GM21360 (cell line): ENCODE measurements around the gene TNFAIP2.
"Not testable (repeated sequence)": the region's sequence is repeated elsewhere in the genome, so short reads cannot be mapped to it uniquely, and the experiment has no call there.

Experiments
- ATAC-seq: cut with Tn5 transposase; IDR thresholded peaks from one replicate; pipeline ENCODE4 v1.9.1; 2021; ENCODE audit warnings: mild to moderate bottlenecking, moderate library complexity; ENCODE audit not compliant: unreplicated experiment

The TNFAIP2 gene

DNA sequence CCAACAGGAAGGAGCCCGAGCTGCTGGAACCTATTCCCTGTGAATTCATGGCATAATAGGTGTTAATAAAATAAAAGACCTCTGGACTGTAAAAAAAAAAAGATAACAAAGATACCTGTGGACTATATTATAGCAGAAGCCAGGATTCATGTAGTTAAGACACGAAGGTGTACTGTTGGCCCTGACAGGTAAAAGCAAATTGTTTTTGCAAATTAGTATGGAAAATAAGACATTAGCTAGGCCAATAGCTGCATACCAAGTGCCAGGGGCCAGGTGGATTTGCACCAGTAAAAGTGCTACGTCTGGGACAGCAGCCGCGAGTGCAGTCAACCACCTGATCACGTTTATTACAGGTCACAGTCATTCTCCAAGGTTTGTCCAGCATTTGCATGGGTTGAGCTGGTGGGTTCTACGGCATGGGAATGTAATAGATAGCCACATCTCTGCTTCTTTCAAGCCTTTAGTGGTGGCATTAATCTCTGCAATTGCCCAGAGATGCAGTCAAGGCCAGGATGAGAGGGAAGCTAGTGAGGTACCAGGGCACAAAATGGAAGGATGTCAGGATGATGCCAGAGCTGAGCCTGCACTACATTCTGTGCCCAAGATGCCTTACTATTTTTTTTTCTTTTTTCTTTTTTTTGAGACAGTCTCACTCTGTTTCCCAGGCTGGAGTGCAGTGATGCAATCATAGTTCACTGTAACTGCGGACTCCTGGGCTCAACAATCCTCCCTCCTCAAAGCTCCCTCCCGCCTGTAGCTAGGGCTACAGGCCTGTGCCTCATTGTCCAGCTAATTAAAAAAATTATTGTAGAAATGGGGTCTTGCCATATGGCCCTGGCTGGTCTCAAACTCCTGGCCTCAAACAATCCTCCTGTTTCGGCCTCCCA is 26.3 kb downstream of the TNFAIP2 start:
- no peak for ATAC-seq

DNA sequence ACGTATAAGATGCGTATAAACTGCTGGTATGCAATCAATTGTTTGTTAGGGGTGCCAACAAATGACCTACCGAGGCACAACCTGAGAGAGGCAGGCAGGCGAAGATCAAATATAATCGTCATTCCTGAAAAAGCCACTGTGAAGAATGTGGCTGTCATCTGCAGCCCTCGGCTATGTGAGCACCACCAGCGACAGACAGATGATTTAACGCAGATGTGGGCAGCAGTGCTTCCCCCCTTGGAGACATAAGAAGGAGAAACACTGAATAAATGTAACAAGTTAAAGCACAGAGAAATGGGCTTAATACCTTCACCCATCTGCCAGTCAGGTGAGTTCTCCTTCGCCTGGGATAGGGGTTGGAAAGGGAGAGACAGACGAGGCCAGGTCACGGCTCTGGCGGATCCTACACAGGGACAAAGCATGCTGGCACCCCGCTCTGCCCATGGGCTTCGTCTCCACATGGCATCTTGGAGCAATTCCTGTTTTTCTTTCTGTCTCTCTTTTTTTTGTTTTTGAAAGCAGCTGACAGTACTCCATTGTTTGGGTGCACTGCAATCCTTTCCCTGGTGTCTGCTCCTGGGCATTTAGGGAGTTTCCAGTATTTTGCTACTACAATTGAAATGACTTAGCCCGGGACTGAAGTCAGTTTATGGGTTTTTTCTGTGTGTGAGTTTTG is 28.1 kb downstream of the TNFAIP2 start:
- no peak for ATAC-seq

DNA sequence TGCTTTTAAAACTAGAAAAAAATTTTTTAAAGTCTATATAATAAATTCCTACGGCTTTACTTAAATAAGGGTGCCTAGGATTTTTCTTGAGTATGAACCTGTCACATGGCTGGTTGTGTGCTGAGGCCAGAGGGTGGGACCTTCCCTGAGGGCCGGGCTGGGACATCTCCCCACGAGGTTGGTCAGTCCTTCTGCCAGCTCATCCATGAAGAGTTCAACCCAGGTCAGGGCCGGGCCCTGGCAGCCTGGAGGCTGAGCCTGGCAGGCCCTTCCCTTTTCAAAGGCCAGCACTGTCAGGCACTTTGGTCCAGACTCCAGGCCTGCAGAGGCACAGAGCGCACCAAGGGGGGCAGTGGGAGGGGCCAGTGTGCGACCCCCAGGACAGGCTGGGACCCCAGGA is 31.7 kb downstream of the TNFAIP2 start:
- no peak for ATAC-seq

DNA sequence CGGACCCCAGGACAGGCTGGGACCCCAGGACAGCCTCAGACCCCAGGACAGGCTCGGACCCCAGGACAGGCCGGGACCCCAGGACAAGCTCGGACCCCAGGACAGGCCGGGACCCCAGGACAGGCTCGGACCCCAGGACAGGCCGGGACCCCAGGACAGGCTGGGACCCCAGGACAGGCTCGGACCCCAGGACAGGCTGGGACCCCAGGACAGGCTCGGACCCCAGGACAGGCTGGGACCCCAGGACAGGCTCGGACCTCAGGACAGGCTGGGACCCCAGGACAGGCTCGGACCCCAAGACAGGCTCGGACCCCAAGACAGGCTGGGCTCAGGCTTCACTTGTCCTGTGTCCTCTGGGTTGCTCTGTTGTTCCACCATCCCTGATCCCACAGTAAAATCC is 32.2 kb downstream of the TNFAIP2 start:
- ATAC-seq = not testable (repeated sequence)

DNA sequence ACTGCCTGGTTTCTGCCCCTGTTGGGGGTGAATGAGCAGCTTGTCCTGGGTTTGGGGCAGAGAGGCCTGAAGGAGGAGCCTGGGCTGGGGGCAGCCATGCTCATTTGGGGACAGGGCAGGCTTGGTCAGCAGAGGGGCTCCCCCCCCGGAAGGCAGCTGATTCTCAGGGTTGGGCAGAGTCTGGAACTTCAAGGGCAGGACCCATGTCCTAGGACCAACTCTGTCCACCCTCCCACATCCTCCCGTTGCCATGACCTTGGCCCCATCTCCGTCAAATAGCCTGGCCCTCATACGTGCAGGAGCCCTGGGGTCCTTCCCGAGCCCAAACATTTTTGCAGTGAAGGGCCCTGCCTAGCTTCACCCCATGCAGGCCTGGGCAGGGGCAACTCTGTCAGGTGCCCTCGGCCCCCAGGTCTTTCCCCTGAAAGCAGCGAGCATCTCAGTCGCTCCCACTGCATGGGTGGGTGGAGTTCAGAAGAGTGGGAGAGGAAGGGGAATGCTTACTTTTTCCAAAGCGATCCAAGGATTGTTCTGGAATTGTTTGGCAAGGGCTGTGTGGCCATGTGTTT is 32.6 kb downstream of the TNFAIP2 start:
- ATAC-seq = no peak

DNA sequence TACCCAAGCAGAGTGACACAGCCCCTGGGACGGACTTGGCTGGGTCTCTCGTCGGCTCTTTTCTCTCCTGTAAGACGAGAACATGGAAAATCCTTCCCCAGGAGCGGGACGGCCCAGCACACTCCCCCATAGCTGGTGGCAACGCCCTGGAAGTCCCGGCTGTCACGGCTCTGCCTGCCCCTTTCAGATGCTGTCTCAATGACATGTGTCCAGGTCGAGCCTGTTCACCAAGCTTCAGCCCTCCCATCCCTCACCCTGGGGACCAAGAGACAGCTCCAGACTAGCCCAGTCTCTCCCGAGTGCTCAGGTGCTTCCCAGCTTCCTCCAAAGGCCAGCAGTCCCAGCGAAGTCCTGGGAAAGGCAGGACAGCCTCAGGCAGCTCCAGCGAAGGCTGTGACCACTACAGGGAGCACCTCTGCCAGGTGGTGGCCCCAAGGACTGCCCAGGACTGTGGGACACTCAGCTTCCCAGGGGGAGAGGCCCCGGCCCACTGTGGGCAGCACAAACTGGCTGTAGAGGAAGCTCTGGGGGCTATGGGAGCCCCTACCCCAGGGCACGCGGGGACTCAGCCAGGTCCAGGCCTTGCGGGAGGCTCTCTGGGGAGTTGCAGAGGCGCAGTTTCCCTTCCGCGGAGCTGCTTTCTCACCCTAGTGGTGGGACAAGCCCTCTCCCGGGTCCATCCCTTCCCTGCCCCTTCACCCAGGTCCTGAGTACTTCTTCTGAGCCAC is 33.6 kb downstream of the TNFAIP2 start:
- ATAC-seq = no peak

DNA sequence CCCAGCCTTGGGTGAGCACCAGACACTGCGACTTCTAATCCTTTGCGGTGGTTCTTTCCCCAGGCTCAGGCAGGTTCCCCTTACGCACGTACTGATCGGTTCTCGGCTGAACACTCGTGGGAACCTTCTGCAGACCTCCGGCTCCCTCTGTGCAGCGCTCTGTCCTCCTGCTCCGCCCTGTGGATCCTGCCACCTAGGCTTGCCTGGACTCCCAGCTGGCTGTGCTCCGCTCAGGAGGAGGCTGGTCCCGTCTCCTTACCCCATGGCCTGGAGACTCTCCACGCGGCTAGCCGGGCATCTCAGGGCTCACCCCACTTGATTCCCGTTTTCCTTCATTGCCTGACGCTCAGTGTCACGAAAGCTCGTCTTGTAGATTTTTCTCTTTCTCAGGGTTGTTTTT is 34.7 kb downstream of the TNFAIP2 start:
- ATAC-seq = no peak

DNA sequence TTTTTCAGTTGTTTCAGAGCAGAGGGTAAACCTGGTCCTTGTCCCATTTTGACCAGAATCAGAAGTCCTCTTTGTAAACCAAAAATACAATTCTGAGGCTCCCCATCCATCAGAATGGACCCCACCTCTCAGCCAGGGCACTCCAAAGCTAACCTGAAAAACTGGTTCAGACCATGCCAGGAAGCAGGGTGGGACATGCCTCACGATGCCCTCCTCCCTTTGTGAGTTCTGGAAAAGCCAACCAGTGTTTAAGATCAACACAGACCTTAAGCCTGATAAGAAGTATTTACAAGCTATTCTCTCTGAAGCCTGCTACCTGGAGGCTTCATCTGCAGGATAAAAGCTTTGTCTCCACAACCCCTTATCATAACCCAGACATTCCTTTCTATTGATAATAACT is 35.4 kb downstream of the TNFAIP2 start:
- no peak for ATAC-seq

DNA sequence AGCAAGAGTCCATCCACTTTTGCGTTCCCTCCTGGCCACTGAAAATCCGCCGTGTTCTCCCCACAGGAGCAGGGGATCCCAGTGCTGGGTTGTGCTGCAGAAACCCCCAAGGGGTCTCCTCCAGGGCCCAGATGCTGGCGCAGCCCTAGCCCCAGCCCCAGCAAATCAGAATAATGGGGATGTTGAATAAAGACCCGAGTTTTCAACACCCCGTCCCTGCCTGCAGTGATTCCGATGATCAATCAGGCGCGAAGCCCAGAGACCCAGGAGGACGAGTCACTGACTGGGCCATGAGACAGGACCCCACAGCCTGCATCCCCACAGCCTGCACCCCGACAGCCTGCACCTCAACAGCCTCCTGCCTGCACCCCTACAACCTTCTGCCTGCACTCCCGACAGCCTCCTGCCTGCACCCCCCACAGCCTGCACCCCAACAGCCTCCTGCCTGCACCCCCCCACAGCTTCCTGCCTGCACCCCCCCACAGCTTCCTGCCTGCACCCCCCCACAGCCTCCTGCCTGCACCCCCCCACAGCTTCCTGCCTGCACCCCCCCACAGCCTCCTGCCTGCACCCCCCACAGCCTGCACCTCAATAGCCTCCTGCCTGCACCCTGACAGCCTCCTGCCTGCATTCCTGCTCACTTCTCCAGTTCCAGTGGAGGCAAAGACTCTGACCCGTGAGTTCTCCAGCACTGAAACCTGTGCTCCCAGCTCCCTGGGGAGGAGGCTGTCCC is 37.2 kb downstream of the TNFAIP2 start:
- ATAC-seq = no peak

DNA sequence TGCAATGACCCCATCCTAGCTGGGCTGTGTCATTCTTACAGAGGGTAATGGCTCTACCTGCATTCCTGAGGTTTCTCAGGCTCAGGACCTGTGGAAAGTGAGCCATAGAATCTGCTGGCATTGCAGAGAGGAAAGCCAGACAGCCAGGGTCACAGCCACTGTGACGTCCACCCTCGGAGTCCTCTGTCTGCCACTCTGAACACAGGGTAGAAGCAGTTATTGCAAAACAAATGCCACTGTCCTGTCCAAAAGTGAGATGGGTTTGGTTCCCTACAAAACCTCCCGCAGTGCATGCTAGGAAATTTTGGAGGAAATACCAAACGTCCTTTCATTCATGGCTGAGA is 37.8 kb downstream of the TNFAIP2 start:
- no peak for ATAC-seq

DNA sequence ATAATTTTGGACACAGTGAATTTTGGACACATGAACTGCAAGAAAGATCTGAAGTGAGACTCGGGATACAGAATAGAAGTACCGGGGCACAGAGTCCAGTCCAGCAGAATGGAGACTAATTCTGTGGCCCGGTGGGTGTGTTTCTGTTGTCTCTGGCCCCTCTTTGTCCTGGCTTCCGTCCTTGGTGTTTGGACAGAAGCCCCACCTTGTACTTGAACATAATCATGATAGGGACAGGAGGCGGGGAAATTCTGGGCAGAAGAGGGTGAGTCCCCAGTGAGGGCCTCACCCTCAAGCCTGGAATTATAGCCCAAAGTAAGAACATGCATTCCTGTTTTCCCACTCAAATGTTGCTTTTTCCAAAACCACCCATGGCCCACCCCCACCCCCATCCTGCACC is 39.9 kb downstream of the TNFAIP2 start:
- ATAC-seq = no peak

DNA sequence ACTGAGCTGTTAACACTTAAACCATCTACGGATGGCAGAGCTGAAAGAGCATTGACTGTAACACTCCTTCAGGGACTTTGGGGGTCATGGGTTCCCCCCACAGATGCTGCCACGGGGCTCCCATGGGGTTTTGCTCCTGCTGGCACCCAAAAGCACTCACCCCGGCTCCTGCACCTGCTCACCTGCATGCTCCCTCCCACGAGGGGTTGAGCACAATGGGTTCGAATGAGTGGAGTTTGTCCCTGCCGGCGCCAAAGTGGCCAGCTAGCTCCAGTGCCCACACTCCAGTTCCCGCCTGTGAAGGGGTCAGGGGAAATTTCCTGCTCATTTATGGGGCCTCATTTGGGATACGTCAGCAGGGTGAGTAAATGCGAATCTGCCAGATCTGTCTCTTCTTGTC is 40.7 kb downstream of the TNFAIP2 start:
- no peak for ATAC-seq

DNA sequence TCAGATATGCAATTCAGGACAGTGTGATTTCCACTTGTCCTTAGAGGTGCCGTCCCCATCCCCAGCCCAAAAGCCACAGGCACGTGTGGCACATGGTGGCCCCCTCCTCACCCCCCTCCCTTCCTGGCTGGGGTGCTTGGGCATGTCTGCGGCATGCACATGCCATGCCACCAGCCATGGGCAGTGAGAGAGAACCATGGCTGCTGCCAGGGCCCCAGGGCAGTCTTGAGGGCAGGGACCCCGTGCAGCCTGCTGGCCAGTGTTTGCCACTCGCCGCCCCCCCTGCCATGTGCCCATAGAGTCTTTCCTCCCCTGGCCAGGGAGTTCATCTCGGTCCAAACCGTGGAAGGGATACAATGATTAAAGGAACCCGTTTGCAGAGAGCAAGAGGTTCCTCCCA is 41.5 kb downstream of the TNFAIP2 start:
- no peak for ATAC-seq

DNA sequence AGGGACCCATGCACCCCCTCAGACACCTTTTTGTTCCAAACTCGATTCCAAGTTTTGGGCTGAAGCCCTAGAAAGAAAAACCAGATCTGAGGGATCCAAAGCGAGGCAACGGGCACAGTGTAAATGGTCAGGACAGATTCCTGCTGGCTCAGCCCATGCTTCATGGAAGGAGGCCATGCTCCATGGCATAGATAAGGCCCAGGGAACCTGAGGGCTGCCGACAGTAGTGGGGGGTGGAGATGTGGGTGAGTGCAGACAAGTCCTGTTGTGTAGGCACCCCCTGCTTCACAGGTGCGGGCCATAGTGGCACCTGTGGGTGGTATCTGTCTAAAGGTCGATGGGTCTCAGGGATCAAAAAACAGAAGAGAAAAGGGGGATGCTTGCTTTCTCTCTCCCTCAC is 42.1 kb downstream of the TNFAIP2 start:
- no peak for ATAC-seq

DNA sequence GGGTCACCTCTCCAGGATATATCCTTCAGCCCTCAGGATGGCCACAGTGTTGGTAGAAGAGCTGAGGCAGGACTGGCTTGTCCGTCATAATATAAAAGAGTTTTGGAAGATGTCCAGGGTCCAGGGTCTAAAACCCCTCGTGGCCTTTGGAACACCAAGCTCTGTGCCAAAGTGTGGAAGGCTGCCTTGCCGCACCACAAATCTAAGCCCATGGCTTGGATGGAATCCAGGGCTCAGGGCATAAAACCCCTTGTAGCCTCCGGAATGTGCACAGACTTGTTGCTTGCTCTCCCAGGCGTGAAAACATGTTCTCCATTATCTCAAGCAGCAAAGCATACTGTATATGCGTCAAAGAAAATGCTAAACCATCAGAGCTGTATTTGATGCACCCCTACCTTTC is 46.7 kb downstream of the TNFAIP2 start:
- no peak for ATAC-seq

DNA sequence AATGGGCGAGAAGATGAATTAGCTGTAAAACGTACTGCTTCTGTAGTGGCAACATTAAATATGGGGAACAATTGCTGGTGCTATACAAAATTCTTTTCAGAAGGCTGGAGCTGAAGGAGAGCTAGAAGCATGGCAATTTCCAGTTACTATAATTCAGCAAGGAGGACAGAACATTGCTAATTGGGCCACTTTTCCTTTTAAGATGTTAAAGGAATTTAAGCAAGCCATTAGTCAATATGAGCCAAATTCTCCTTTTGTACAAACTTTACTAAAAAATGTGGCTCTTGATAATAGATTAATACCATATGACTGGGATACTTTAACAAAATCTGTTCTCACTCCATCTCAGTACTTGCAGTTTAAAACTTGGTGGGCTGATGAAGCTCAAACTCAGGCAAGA is 47.9 kb downstream of the TNFAIP2 start:
- ATAC-seq = not testable (repeated sequence)

DNA sequence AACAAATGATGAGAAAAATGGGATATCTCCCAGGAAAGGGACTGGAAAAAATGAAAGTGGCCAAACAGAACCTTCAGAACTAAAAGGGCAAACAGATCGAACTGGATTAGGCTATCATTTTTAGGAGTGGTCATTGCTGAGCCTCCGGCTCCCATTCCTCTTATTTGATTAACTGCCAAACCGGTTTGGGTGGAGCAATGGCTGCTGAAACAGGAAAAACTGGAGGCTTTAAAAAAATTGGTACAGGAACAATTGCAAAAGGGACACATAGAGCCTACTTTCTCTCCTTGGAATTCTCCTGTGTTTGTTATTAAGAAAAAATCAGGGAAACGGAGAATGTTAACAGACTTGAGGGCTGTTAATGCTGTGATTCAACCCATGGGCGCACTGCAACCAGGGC is 49.7 kb downstream of the TNFAIP2 start:
- no peak for ATAC-seq

DNA sequence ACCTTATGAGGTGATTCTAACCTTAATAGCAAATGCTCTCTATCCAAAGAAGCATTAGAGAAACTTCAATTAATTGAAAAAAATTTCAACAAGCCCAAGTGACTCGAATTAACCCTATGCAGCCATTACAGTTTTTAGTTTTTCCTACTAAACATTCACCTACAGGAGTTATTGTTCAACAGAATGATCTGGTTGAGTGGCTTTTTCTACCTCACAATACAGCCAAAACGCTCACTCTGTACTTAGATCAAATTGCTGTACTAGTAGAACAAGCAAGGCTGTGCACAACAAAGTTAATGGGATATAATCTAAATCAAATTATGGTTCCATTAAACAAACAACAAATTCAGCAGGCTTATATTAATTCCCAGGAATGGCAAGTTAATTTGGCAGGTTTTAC is 50.6 kb downstream of the TNFAIP2 start:
- ATAC-seq = not testable (repeated sequence)

DNA sequence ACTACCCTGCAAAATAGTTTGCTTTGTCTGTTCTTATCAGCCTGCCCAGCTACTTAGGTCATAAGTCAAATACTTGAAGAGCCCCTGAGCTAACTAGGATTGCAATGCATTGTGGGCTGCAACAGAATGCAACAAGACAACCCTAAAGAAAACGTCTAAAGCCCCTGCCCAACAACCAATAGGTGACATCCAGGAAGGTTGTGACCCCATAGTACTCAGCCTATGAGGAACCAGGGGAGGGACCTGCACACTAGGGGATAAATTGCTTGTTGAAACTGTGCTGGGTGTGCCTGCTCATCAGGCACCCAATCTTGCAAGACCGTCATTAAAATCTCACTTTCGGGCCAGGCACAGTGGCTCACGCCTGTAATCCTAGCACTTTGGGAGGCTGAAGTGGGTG is 52.9 kb downstream of the TNFAIP2 start:
- ATAC-seq = not testable (repeated sequence)

DNA sequence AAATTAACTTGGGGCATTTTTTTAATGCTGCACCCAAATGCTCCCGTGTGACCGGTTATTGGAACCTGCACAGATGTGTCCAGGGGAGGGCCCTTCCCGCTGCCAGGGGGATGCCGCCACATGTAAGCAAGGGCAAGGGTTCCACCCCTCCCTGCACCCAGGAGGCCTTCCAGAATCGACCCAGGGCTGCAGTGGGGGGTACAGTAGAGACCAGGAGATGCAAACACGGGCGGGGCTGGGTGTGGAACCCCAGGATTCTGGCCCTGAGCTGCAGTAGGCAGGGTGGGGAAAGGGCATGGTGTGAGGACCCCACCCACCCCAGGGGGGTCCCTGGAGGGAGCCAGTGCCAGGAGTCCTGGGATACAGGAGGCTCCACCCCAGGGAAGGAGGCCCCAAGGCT is 54.1 kb downstream of the TNFAIP2 start:
- no peak for ATAC-seq

DNA sequence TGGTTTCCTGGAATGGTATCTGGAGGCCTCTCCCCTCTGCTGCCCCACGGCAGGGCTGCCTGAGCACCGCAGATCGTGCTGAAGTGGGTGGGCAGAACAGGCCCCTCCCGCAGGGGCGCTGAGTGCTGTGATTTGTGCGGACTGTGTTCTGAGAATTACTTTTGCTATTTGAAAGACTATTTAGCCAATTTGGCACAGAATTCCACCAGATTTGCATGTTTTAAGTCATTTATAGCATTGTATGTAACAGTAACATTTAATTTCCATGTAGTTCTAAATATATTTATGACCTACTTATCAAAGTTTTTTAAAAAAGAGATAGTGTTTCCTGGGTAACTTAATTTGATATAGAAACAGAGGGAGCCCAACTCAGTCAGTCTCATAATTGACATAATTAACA is 55.3 kb downstream of the TNFAIP2 start:
- ATAC-seq = no peak
